Sigmoid colon (tissue), 7 donors: ENCODE results near the gene RPAP2. TPM values are rescaled to one million over a fixed set of nuclear protein-coding genes. Genes with fewer than 3 reads are reported as not detected.

ENCODE experiments used
- DNase-seq: peaks from one replicate; pipeline ENCODE4 v3.0.0-alpha.2; 2019
- H3K27ac ChIP-seq, 4 donors: fragments of 200-600 bp; sonication (generic); one replicate each; pipeline ENCODE4 v1.5.1; 2016 to 2019; ENCODE audit warnings: mild to moderate bottlenecking in 1 of 4
- H3K27me3 ChIP-seq, 3 donors: fragments of 200-600 bp; sonication (generic); one replicate each; pipeline ENCODE4 v1.5.1; 2019; ENCODE audit warnings: mild to moderate bottlenecking in 1 of 3
- H3K36me3 ChIP-seq, 4 donors: fragments of 200-600 bp; sonication (generic); one replicate each; pipeline ENCODE4 v1.5.1; 2016 to 2019
- H3K4me1 ChIP-seq, 4 donors: fragments of 200-600 bp; sonication (generic); one replicate each; pipeline ENCODE4 v1.5.1; 2017 to 2019
- H3K4me3 ChIP-seq, 4 donors: fragments of 200-600 bp; sonication (generic); one replicate each; pipeline ENCODE4 v1.5.1; 2017 to 2019; ENCODE audit warnings: mild to moderate bottlenecking in 2 of 4, moderate library complexity in 1 of 4
- H3K9me3 ChIP-seq, 4 donors: fragments of 200-600 bp in 3 of 4; sonication (generic) in 3 of 4; one replicate each; pipeline versions ENCODE4 v1.5.1 to v1.6.1; 2013 to 2019
- CTCF ChIP-seq, 4 experiments: fragments of 450-650 bp in 3 of 4; fragments of 200-600 bp in 1 of 4; IDR thresholded peaks; one replicate each; pipeline ENCODE4 v1.5.1; 2016 to 2019; ENCODE audit warnings: antibody characterized with exemption in 4 of 4, mild to moderate bottlenecking in 3 of 4, moderate library complexity in 2 of 4
- EP300 ChIP-seq, 4 donors: sonication (generic); formaldehyde crosslinking; IDR thresholded peaks; one replicate each; pipeline ENCODE4 v1.6.1; 2017; ENCODE audit warnings: antibody characterized with exemption in 4 of 4
- POLR2A ChIP-seq, 2 donors: fragments of 450-650 bp; IDR thresholded peaks; one replicate each; pipeline ENCODE4 v1.6.1; 2016; ENCODE audit warnings: antibody characterized with exemption in 2 of 2, mild to moderate bottlenecking in 2 of 2, moderate library complexity in 2 of 2
- POLR2AphosphoS5 ChIP-seq, 4 donors: sonication (generic); formaldehyde crosslinking; IDR thresholded peaks; one replicate each; pipeline ENCODE4 v1.6.1; 2017; ENCODE audit warnings: antibody characterized with exemption in 4 of 4
- WGBS, 2 donors: extraction: QIAGEN DNeasy Blood & Tissue Kit; methylation state at CpG; one replicate each; pipeline ENCODE4 v1.1.7; 2013; 5-methylcytosine and 5-hydroxymethylcytosine counted together
- intact Hi-C: fragments of 100-400 bp; cut with DNase I; formaldehyde crosslinking; loops from one replicate; pipeline ENCODE4 v1.15.1; 2023
- polyA plus RNA-seq, 3 donors: library from polyadenylated mRNA; stranded (reverse); fragments of 200-250 nt; gene quantifications; one replicate each; pipeline ENCODE4 v1.2.3, GENCODE V29; 2013
- small RNA-seq, 3 donors: library from RNA; depleted of rRNA; stranded (forward); fragments of <200 nt; gene quantifications; one replicate each; pipeline ENCODE3, GENCODE V24; 2016
- total RNA-seq, 4 donors: library from RNA; depleted of rRNA; stranded (reverse); fragments of >200 nt; gene quantifications; one replicate each; pipeline ENCODE4 v1.1.0, GENCODE V29; 2016
- donor health status: healthy with polysubstance abuse.
- donor health status: Bipolar disorder and iron deficiency.
- donor health status: healthy.

The RPAP2 gene
- total and polyA plus RNA-seq, 7 donors, result 3.5 to 21.2 (median 11.1) TPM

- no peak for DNase-seq
- Histone ChIP-seq H3K27me3 (no peaks in the 10 kb centered on the region), H3K27ac (no peak overlapping the region)
Observed at GRCh38 chr1:92445865-92446264, 147.0 kb downstream of the RPAP2 start.

GRCh38 chr1:92446546-92446945 lies 147.7 kb downstream of the RPAP2 start:
- intact Hi-C loops, result no loop called here
- Histone ChIP-seq H3K9me3 (no peaks in the 10 kb centered on the region), H3K27ac (no peak overlapping the region), H3K36me3 (no peaks in the 10 kb centered on the region), H3K27me3 (no peaks in the 10 kb centered on the region), H3K4me1 (no peaks in the 10 kb centered on the region), H3K4me3 (no peak overlapping the region)
- no peak for DNase-seq
- TF ChIP-seq EP300 (IDR thresholded peaks at IDR 0.05) (no peak), POLR2AphosphoS5 (IDR thresholded peaks at IDR 0.05) (no peak), POLR2A (IDR thresholded peaks at IDR 0.05) (no peak), CTCF (IDR thresholded peaks at IDR 0.05) (no peak)
- WGBS, 2 donors, result 37 to 64% methylated on average over 2 of the region's 2 CpGs

More at GRCh38 chr1:92445865-92446264, 147.0 kb downstream of the RPAP2 start:
- H3K9me3 ChIP-seq, result no peaks in the 10 kb centered on the region
- no peak for TF ChIP-seq EP300 (IDR thresholded peaks at IDR 0.05)
- TF ChIP-seq POLR2AphosphoS5 (IDR thresholded peaks at IDR 0.05), result no peak
- no peak for TF ChIP-seq CTCF (IDR thresholded peaks at IDR 0.05)
- TF ChIP-seq POLR2A (IDR thresholded peaks at IDR 0.05), result no peak
- H3K36me3 ChIP-seq, result no peaks in the 10 kb centered on the region
- intact Hi-C loops, result no loop called here
- 90% methylated on average over 2 of the region's 2 CpGs for WGBS, 2 donors
- no peaks in the 10 kb centered on the region for H3K4me1 ChIP-seq
- H3K4me3 ChIP-seq, result no peak overlapping the region

GRCh38 chr1:92447033-92447681 lies 148.3 kb downstream of the RPAP2 start:
- no peaks in the 10 kb centered on the region for H3K36me3 ChIP-seq
- TF ChIP-seq POLR2AphosphoS5 (IDR thresholded peaks at IDR 0.05), result no peak
- no peak for TF ChIP-seq CTCF (IDR thresholded peaks at IDR 0.05)
- TF ChIP-seq EP300 (IDR thresholded peaks at IDR 0.05), result no peak
- TF ChIP-seq POLR2A (IDR thresholded peaks at IDR 0.05), result no peak
- intact Hi-C loops, result no loop called here
- H3K4me1 ChIP-seq, result no peaks in the 10 kb centered on the region
- no peaks in the 10 kb centered on the region for H3K9me3 ChIP-seq
- no peaks in the 10 kb centered on the region for H3K27me3 ChIP-seq
- no peak overlapping the region for H3K4me3 ChIP-seq
- 64 to 79% methylated on average over 3 of the region's 3 CpGs for WGBS, 2 donors
- no peak for DNase-seq
- no peak overlapping the region for H3K27ac ChIP-seq

- intact Hi-C loops, result no loop called here
Observed at GRCh38 chr1:92447976-92448375, 149.1 kb downstream of the RPAP2 start.

More at GRCh38 chr1:92447976-92448375, 149.1 kb downstream of the RPAP2 start:
- no peak for DNase-seq
- no peak overlapping the region for H3K4me3 ChIP-seq
- no peaks in the 10 kb centered on the region for H3K27me3 ChIP-seq
- TF ChIP-seq POLR2A (IDR thresholded peaks at IDR 0.05), result no peak
- no peak for TF ChIP-seq EP300 (IDR thresholded peaks at IDR 0.05)
- no peak for TF ChIP-seq POLR2AphosphoS5 (IDR thresholded peaks at IDR 0.05)
- TF ChIP-seq CTCF (IDR thresholded peaks at IDR 0.05), result no peak
- H3K9me3 ChIP-seq, result no peaks in the 10 kb centered on the region
- H3K4me1 ChIP-seq, result no peaks in the 10 kb centered on the region
- H3K27ac ChIP-seq, result no peak overlapping the region
- H3K36me3 ChIP-seq, result no peaks in the 10 kb centered on the region
- 93 to 100% methylated on average over 2 of the region's 2 CpGs for WGBS, 2 donors

Small RNA genes lying within 50 kb of the gene (small RNA-seq; reads per million reads assigned to genes)
- gene RN7SL824P, result 0 reads per million in 3 donors

Other genes with a start within 250 kb of the RPAP2 start
- not detected for gene SETSIP, start 223.6 kb upstream of the RPAP2 start, total RNA-seq
- under 1 TPM in 1 of 3 donors, not detected in 2; 0.10 TPM for gene SETSIP, start 223.6 kb upstream of the RPAP2 start, polyA plus RNA-seq
- 1 to 10 TPM; 4.9 to 8.3 (median 7.9) TPM for gene BTBD8, start 218.7 kb upstream of the RPAP2 start, total RNA-seq
- 1 to 10 TPM in 2 of 3 donors, under 1 TPM in 1; 0.99 to 1.4 (median 1.2) TPM for gene BTBD8, start 218.7 kb upstream of the RPAP2 start, polyA plus RNA-seq
- not detected for gene C1orf146, start 81.1 kb upstream of the RPAP2 start, total RNA-seq
- gene C1orf146, start 81.1 kb upstream of the RPAP2 start, polyA plus RNA-seq, result not detected
- gene GLMN, start 72 bp upstream of the RPAP2 start, total RNA-seq, result 10 to 100 TPM in 2 of 4 donors, 1 to 10 TPM in 2; 7.2 to 17.6 (median 9.8) TPM
- gene GLMN, start 72 bp upstream of the RPAP2 start, polyA plus RNA-seq, result 1 to 10 TPM; 2.8 to 7.8 (median 5.2) TPM
- under 1 TPM; 0.28 to 0.49 (median 0.38) TPM for gene GFI1, start 187.9 kb downstream of the RPAP2 start, total RNA-seq
- 1 to 10 TPM; 3.6 to 9.6 (median 5.5) TPM for gene GFI1, start 187.9 kb downstream of the RPAP2 start, polyA plus RNA-seq